WTC11 (cell line): ENCODE measurements around the gene TMEM250. TPM values are rescaled to one million over a fixed set of nuclear protein-coding genes. Genes with fewer than 3 reads are reported as not detected.

Source experiments
- ATAC-seq: fragments of 200-7000 bp; cut with Tn5 transposase; 2 replicates; pipeline ENCODE4 v1.10.0; 2021; ENCODE audit warnings: mild to moderate bottlenecking, moderate library complexity
- CTCF ChIA-PET: fragments of 300-600 bp; sonication (Branson Sonifier 250); formaldehyde crosslinking; loops from one replicate; lab custom pipeline; 2021; ENCODE audit warnings: antibody characterized with exemption; lab: Charles Lee
- POLR2A ChIA-PET: fragments of 350-600 bp; sonication (Branson Sonifier 250); formaldehyde crosslinking; loops from one replicate; lab custom pipeline; 2021; ENCODE audit warnings: antibody characterized with exemption; lab: Charles Lee
- DNase-seq: peaks from one replicate; pipeline ENCODE4 v3.0.0; 2021; ENCODE audit warnings: low spot score
- H3K27ac Mint-ChIP-seq: 2 replicates; pipeline ENCODE4 v1.8.0; 2021; ENCODE audit warnings: mixed read lengths
- H3K27me3 Mint-ChIP-seq: 2 replicates; pipeline ENCODE4 v1.8.0; 2021; ENCODE audit warnings: low read depth, mild to moderate bottlenecking, moderate library complexity, mixed read lengths
- H3K36me3 Mint-ChIP-seq: 2 replicates; pipeline ENCODE4 v1.8.0; 2021; ENCODE audit warnings: mixed read lengths
- H3K4me1 Mint-ChIP-seq: 2 replicates; pipeline ENCODE4 v1.8.0; 2022; ENCODE audit warnings: mixed read lengths
- H3K4me3 Mint-ChIP-seq: 2 replicates; pipeline ENCODE4 v1.8.0; 2021; ENCODE audit warnings: mild to moderate bottlenecking, moderate library complexity, mixed read lengths
- H3K9me3 Mint-ChIP-seq: 2 replicates; pipeline ENCODE4 v1.8.0; 2021; ENCODE audit warnings: mixed read lengths
- CDX4 ChIP-seq: fragments of 250-450 bp; sonication (Bioruptor Pico); IDR thresholded peaks from 2 replicates; pipeline ENCODE4 v1.9.0; 2021; ENCODE audit warnings: moderate library complexity, mild to moderate bottlenecking, inconsistent platforms, borderline replicate concordance
- CTCF ChIP-seq: fragments of 200-600 bp; IDR thresholded peaks from 2 replicates; pipeline ENCODE4 v1.8.0; 2022; ENCODE audit warnings: antibody characterized with exemption
- ELF4 ChIP-seq: sonication (generic); formaldehyde crosslinking; IDR thresholded peaks from 2 replicates; pipeline ENCODE4 v1.8.1; 2022; ENCODE audit warnings: low read depth, mild to moderate bottlenecking, moderate library complexity, missing genetic modification reagents
- FOXJ3 ChIP-seq: sonication (generic); formaldehyde crosslinking; IDR thresholded peaks from 2 replicates; pipeline ENCODE4 v1.9.0; 2021; ENCODE audit warnings: missing genetic modification reagents, mild to moderate bottlenecking, borderline replicate concordance
- FOXK1 ChIP-seq: sonication (generic); formaldehyde crosslinking; IDR thresholded peaks from 2 replicates; pipeline ENCODE4 v1.8.0; 2022; ENCODE audit warnings: mild to moderate bottlenecking, moderate library complexity, missing genetic modification reagents
- JAZF1 ChIP-seq: fragments of 250-450 bp; sonication (Bioruptor Pico); IDR thresholded peaks from 2 replicates; pipeline ENCODE4 v1.9.0; 2021; ENCODE audit warnings: moderate library complexity, mild to moderate bottlenecking, inconsistent platforms
- JUN ChIP-seq: sonication (generic); formaldehyde crosslinking; IDR thresholded peaks from 2 replicates; pipeline ENCODE4 v1.8.0; 2023; ENCODE audit warnings: mild to moderate bottlenecking, missing genetic modification reagents
- NR2C2 ChIP-seq: sonication (generic); formaldehyde crosslinking; IDR thresholded peaks from 2 replicates; pipeline ENCODE4 v1.8.0; 2022; ENCODE audit warnings: mild to moderate bottlenecking, missing genetic modification reagents
- OVOL2 ChIP-seq: fragments of 250-450 bp; sonication (Bioruptor Pico); IDR thresholded peaks from 2 replicates; pipeline ENCODE4 v1.9.0; 2021; ENCODE audit warnings: mild to moderate bottlenecking, borderline replicate concordance
- PREB ChIP-seq: sonication (generic); formaldehyde crosslinking; IDR thresholded peaks from 2 replicates; pipeline ENCODE4 v1.8.1; 2022; ENCODE audit warnings: mild to moderate bottlenecking, missing genetic modification reagents, moderate library complexity, borderline replicate concordance
- TEAD4 ChIP-seq: sonication (generic); formaldehyde crosslinking; IDR thresholded peaks from 2 replicates; pipeline ENCODE4 v1.8.0; 2022; ENCODE audit warnings: mild to moderate bottlenecking, missing genetic modification reagents
- ZNF281 ChIP-seq: sonication (generic); formaldehyde crosslinking; IDR thresholded peaks from 2 replicates; pipeline ENCODE4 v1.8.0; 2023; ENCODE audit warnings: mild to moderate bottlenecking, missing genetic modification reagents
- ZNF416 ChIP-seq: fragments of 250-450 bp; sonication (Bioruptor Pico); IDR thresholded peaks from 2 replicates; pipeline ENCODE4 v1.9.0; 2021; ENCODE audit warnings: mild to moderate bottlenecking, inconsistent platforms
- ZNF423 ChIP-seq: fragments of 250-450 bp; sonication (Bioruptor Pico); IDR thresholded peaks from 2 replicates; pipeline ENCODE4 v2.1.2; 2022; ENCODE audit warnings: mild to moderate bottlenecking, moderate library complexity
- ZNF425 ChIP-seq: fragments of 250-450 bp; sonication (Bioruptor Pico); conservative IDR thresholded peaks from 2 replicates; pipeline ENCODE4 v1.9.0; 2021; ENCODE audit warnings: mild to moderate bottlenecking
- total RNA-seq: library from RNA; stranded (reverse); gene quantifications from 3 replicates; pipeline ENCODE4 v1.2.3, GENCODE V29; 2021
- TF ChIP-seq, protein P1 (sequence below): sonication (generic); formaldehyde crosslinking; conservative IDR thresholded peaks from 2 replicates; pipeline ENCODE4 v1.8.1; 2023; ENCODE audit warnings: mild to moderate bottlenecking, low read depth, missing genetic modification reagents, moderate library complexity
- TF ChIP-seq, protein P2 (sequence below): sonication (generic); formaldehyde crosslinking; IDR thresholded peaks from 2 replicates; pipeline ENCODE4 v1.8.0; 2022; ENCODE audit warnings: mild to moderate bottlenecking, missing genetic modification reagents
- TF ChIP-seq, protein P3 (sequence below): sonication (generic); formaldehyde crosslinking; IDR thresholded peaks from 2 replicates; pipeline ENCODE4 v1.8.1; 2023; ENCODE audit warnings: mild to moderate bottlenecking, missing genetic modification reagents, borderline replicate concordance

TMEM250 gene
- total RNA-seq, 1 experiment from 2014 or later = 39.4 TPM

DNA sequence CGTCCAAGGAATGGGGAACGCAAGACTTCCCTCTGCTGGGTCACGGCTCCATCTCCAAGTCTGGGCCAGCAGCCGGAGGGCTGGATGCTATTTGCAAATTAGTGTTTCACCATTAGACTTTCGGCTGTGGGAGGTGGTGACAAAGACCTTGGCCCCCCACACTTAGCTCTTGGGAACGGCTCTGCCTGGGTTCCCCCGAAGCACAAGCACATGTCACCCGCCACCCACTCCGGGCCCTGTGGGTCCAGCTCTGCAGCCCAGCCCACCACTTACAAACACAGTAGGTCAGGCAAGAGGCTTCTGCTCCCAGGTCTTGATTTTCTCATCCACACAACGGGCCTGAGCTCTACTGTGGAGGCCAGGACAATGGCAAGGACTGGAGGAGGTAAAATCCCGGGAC, 25.8 kb upstream of the TMEM250 start (continued):
- TF ChIP-seq ZNF281 (CRISPR knock-in tag) (no peak), OVOL2 (no peak), JAZF1 (no peak), FOXK1 (CRISPR knock-in tag) (no peak), FOXJ3 (CRISPR knock-in tag) (no peak)
- TF ChIP-seq, protein P1, sequence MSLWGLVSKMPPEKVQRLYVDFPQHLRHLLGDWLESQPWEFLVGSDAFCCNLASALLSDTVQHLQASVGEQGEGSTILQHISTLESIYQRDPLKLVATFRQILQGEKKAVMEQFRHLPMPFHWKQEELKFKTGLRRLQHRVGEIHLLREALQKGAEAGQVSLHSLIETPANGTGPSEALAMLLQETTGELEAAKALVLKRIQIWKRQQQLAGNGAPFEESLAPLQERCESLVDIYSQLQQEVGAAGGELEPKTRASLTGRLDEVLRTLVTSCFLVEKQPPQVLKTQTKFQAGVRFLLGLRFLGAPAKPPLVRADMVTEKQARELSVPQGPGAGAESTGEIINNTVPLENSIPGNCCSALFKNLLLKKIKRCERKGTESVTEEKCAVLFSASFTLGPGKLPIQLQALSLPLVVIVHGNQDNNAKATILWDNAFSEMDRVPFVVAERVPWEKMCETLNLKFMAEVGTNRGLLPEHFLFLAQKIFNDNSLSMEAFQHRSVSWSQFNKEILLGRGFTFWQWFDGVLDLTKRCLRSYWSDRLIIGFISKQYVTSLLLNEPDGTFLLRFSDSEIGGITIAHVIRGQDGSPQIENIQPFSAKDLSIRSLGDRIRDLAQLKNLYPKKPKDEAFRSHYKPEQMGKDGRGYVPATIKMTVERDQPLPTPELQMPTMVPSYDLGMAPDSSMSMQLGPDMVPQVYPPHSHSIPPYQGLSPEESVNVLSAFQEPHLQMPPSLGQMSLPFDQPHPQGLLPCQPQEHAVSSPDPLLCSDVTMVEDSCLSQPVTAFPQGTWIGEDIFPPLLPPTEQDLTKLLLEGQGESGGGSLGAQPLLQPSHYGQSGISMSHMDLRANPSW (CRISPR knock-in tag) = no peak

- CTCF ChIA-PET = interaction anchor here (0.6 to 4.3 kb wide), 15 partner anchors 8 to 125 kb away, joined by 3 to 22 read pairs (median 3); no protein-coding TSS in a partner anchor
- Mint-ChIP-seq H3K27ac (no peak overlapping the region), H3K27me3 (no peaks in the 10 kb centered on the region), H3K4me3 (no peak overlapping the region), H3K36me3 (no peaks in the 10 kb centered on the region), H3K4me1 (peaks cover 15% of the 10 kb centered on the region), H3K9me3 (no peaks in the 10 kb centered on the region)
- POLR2A ChIA-PET = interaction anchor here (0.7 kb wide), 1 partner anchor 124 kb away, joined by 3 read pairs; no protein-coding TSS in a partner anchor
- DNase-seq = peak; percentile 80
- peak; percentile 67 for ATAC-seq
- TF ChIP-seq TEAD4 (CRISPR knock-in tag) = no peak
- no peak for TF ChIP-seq NR2C2 (CRISPR knock-in tag)
- no peak for TF ChIP-seq ZNF416 (CRISPR knock-in tag)
- TF ChIP-seq ZNF425 (CRISPR knock-in tag) = no peak
- no peak for TF ChIP-seq PREB (CRISPR knock-in tag)
- TF ChIP-seq JUN (CRISPR knock-in tag) = no peak
- TF ChIP-seq ELF4 (CRISPR knock-in tag) = no peak
- peak; percentile 31; the same call in 1 of the 2 replicates for TF ChIP-seq CTCF
- TF ChIP-seq, protein P2, sequence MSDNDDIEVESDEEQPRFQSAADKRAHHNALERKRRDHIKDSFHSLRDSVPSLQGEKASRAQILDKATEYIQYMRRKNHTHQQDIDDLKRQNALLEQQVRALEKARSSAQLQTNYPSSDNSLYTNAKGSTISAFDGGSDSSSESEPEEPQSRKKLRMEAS (CRISPR knock-in tag) = 0 out of 2 replicates have a peak, but pooled peaks have one; percentile 27
- TF ChIP-seq, protein P3, sequence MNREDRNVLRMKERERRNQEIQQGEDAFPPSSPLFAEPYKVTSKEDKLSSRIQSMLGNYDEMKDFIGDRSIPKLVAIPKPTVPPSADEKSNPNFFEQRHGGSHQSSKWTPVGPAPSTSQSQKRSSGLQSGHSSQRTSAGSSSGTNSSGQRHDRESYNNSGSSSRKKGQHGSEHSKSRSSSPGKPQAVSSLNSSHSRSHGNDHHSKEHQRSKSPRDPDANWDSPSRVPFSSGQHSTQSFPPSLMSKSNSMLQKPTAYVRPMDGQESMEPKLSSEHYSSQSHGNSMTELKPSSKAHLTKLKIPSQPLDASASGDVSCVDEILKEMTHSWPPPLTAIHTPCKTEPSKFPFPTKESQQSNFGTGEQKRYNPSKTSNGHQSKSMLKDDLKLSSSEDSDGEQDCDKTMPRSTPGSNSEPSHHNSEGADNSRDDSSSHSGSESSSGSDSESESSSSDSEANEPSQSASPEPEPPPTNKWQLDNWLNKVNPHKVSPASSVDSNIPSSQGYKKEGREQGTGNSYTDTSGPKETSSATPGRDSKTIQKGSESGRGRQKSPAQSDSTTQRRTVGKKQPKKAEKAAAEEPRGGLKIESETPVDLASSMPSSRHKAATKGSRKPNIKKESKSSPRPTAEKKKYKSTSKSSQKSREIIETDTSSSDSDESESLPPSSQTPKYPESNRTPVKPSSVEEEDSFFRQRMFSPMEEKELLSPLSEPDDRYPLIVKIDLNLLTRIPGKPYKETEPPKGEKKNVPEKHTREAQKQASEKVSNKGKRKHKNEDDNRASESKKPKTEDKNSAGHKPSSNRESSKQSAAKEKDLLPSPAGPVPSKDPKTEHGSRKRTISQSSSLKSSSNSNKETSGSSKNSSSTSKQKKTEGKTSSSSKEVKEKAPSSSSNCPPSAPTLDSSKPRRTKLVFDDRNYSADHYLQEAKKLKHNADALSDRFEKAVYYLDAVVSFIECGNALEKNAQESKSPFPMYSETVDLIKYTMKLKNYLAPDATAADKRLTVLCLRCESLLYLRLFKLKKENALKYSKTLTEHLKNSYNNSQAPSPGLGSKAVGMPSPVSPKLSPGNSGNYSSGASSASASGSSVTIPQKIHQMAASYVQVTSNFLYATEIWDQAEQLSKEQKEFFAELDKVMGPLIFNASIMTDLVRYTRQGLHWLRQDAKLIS = no peak
- no peak for TF ChIP-seq ZNF423 (CRISPR knock-in tag)
- TF ChIP-seq CDX4 = no peak
Measured at GRCh38 chr9:136143215-136144001, 24.7 kb upstream of the TMEM250 start.
